AG09309 (cell line): ENCODE results near the gene SMIM13.

Experiments
- DNase-seq: peaks from one replicate; pipeline ENCODE4 v3.0.0-alpha.2; 2010; ENCODE audit warnings: low read depth
- H3K4me3 ChIP-seq: 2 replicates; pipeline ENCODE4 v1.5.1; 2011; ENCODE audit warnings: mild to moderate bottlenecking, low read depth, low read length, moderate library complexity; ENCODE audit not compliant: control insufficient read depth
- TF ChIP-seq, protein P1 (sequence below): IDR thresholded peaks from 2 replicates; pipeline ENCODE4 v1.5.1; 2011; ENCODE audit warnings: mild to moderate bottlenecking, low read depth, low read length, inconsistent platforms; ENCODE audit not compliant: insufficient read depth, control insufficient read depth; ENCODE audit errors: missing control alignments

Gene SMIM13

GRCh38 chr6:11055127-11055627, 38.5 kb upstream of the SMIM13 start:
- TF ChIP-seq, protein P1, sequence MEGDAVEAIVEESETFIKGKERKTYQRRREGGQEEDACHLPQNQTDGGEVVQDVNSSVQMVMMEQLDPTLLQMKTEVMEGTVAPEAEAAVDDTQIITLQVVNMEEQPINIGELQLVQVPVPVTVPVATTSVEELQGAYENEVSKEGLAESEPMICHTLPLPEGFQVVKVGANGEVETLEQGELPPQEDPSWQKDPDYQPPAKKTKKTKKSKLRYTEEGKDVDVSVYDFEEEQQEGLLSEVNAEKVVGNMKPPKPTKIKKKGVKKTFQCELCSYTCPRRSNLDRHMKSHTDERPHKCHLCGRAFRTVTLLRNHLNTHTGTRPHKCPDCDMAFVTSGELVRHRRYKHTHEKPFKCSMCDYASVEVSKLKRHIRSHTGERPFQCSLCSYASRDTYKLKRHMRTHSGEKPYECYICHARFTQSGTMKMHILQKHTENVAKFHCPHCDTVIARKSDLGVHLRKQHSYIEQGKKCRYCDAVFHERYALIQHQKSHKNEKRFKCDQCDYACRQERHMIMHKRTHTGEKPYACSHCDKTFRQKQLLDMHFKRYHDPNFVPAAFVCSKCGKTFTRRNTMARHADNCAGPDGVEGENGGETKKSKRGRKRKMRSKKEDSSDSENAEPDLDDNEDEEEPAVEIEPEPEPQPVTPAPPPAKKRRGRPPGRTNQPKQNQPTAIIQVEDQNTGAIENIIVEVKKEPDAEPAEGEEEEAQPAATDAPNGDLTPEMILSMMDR = no peak
- no peak for DNase-seq
- no peak overlapping the region for H3K4me3 ChIP-seq

DNA sequence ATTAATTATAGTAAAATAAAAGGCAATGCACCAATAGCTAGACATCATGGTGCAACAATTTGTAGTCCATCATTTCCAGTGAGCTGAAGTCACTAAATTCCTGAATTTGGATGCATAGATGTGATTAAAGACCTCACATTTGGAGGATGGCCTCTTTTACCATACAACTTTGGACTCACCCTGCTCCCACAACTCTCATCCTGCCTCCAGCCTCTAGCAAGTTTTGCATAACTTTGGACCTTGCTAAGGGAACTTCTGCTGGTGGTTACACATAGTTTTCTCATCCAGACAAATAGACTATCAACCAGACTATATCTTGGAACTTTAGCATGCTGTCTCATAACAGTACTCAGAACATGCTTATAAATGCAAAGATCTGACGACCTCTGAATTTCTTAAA, 36.8 kb upstream of the SMIM13 start:
- no peak overlapping the region for H3K4me3 ChIP-seq
- no peak for DNase-seq
- TF ChIP-seq, protein P1 = no peak

DNA sequence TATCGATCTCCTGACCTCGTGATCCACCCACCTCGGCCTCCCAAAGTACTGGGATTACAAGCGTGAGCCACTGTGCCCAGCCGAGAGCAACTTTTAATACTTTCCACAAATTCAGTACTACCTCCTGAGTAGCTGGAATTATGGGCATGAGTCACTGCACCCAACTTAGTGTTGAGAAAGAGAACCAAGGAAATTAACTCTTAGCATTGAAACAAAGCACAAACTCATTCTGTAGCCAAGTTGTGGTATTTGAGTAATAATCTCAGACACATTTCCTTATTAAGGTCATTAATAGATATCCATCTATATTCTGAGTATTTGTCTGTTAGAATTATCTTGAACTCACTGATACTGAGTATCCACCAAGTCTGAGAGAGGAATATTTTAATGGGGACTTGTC, 35.2 kb upstream of the SMIM13 start:
- DNase-seq = no peak
- TF ChIP-seq, protein P1 = no peak
- no peak overlapping the region for H3K4me3 ChIP-seq

- no peak overlapping the region for H3K4me3 ChIP-seq
- no peak for DNase-seq
- TF ChIP-seq, protein P1 = no peak
These were observed 31.6 kb upstream of the SMIM13 start for GRCh38 chr6:11062083-11062482.

- no peak for DNase-seq
- TF ChIP-seq, protein P1 = no peak
- H3K4me3 ChIP-seq = no peak overlapping the region
These were observed 30.9 kb upstream of the SMIM13 start for GRCh38 chr6:11062715-11063114.

GRCh38 chr6:11064836-11065235, 28.8 kb upstream of the SMIM13 start:
- H3K4me3 ChIP-seq = no peak overlapping the region
- TF ChIP-seq, protein P1 = no peak
- no peak for DNase-seq

DNA sequence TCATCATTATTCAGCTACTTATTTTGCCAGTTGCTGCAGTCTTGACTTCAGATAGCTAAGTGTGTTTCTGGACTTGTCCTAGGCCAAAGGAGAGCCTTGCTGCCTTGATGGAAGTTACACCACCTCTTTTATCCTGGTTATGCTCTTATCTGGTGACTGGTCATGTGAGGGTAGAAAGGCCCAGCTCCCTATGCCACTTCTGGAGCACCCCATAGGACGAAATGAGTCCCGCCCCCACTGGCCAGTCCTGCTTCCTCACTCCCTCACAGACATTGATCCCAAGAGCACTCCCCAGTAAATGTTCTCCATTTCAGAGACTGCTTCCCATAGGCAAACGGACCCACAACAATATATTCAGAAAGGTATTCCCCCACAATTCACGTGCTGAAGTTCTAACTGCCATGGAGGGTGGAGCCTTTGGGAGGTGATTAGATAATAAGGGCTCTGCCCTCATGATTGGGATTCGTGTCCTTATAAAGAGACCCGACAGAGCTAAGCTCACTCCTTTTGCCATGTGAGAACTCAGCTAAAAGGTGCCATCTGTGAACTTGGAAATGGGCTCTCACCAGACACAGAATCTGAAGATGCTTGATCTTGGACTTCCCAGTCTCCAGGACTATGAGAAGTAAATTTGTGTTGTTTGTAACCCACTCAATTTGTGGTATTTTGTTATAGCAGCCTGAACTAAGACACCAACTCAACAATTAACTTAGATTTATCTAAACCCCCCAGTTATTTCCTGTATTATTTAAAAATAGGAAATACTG, 28.0 kb upstream of the SMIM13 start:
- TF ChIP-seq, protein P1 = no peak
- DNase-seq = no peak
- no peak overlapping the region for H3K4me3 ChIP-seq
